ENCODE results near the gene HNRNPA1. TPM values are rescaled to one million over a fixed set of nuclear protein-coding genes. Genes with fewer than 3 reads are reported as not detected.

The HNRNPA1 gene
- total and polyA plus RNA-seq, 9 of the 15 experiments (the other 6 are each of a cell fraction or from before 2014, with no cell fraction given) = 1,166 to 2,703 (median 1,815) TPM

- no peak for TF ChIP-seq ZBTB40 (IDR thresholded peaks at IDR 0.05)
- TF ChIP-seq ZBTB40 (CRISPR knock-in tag; IDR thresholded peaks at IDR 0.05) = no peak
- TF ChIP-seq SRSF9 (IDR thresholded peaks at IDR 0.05; ENCODE audit: borderline replicate concordance, low read depth, low read length) = no peak
- no peak for TF ChIP-seq HMG20B (CRISPR knock-in tag; IDR thresholded peaks at IDR 0.05)
- TF ChIP-seq PURB (CRISPR knock-in tag; IDR thresholded peaks at IDR 0.05; ENCODE audit: low read depth) = no peak
- TF ChIP-seq PHB2 (IDR thresholded peaks at IDR 0.05; ENCODE audit: low read depth) = no peak
- peak; percentile 36 for TF ChIP-seq NFRKB (IDR thresholded peaks at IDR 0.05; ENCODE audit: low read depth)
- no peak for TF ChIP-seq CREB5 (CRISPR knock-in tag; IDR thresholded peaks at IDR 0.05)
- no peak for TF ChIP-seq NFATC3 (IDR thresholded peaks at IDR 0.05)
- TF ChIP-seq XRCC4 (IDR thresholded peaks at IDR 0.05; ENCODE audit: extremely low read depth, insufficient read depth, insufficient read length) = no peak
- TF ChIP-seq TAF7 (tag; IDR thresholded peaks at IDR 0.05) = peak; percentile 75
- peak; percentile 46; the same call in 1 of the 2 replicates for TF ChIP-seq TFAP4 (CRISPR knock-in tag; IDR thresholded peaks at IDR 0.05; ENCODE audit: borderline replicate concordance)
- TF ChIP-seq FOXJ3 (CRISPR knock-in tag; IDR thresholded peaks at IDR 0.05) = no peak
- TF ChIP-seq SLC30A9 (CRISPR knock-in tag; IDR thresholded peaks at IDR 0.05) = no peak
- peak; percentile 91 for TF ChIP-seq KAT8 (IDR thresholded peaks at IDR 0.05; ENCODE audit: low read depth)
- no peak for TF ChIP-seq GTF2E2 (tag; IDR thresholded peaks at IDR 0.05)
Observed at GRCh38 chr12:54279632-54280467, 676 bp upstream of the HNRNPA1 start, which contains the start of gene CBX5 (continued).

Data from K562 (cell line).